DND-41 (cell line): ENCODE measurements around the gene TBC1D19.

Source experiments
- EZH2 ChIP-seq: IDR thresholded peaks from 3 replicates; pipeline ENCODE4 v1.6.1; 2012; ENCODE audit warnings: borderline replicate concordance, low read depth, mild to moderate bottlenecking, moderate library complexity, low read length, inconsistent platforms; ENCODE audit not compliant: severe bottlenecking
- TF ChIP-seq, protein P1 (sequence below): IDR thresholded peaks from 2 replicates; pipeline ENCODE4 v1.5.1; 2012; ENCODE audit warnings: borderline replicate concordance, low read length, moderate library complexity, mild to moderate bottlenecking; ENCODE audit not compliant: poor library complexity, severe bottlenecking; ENCODE audit errors: extremely low read depth

DNA sequence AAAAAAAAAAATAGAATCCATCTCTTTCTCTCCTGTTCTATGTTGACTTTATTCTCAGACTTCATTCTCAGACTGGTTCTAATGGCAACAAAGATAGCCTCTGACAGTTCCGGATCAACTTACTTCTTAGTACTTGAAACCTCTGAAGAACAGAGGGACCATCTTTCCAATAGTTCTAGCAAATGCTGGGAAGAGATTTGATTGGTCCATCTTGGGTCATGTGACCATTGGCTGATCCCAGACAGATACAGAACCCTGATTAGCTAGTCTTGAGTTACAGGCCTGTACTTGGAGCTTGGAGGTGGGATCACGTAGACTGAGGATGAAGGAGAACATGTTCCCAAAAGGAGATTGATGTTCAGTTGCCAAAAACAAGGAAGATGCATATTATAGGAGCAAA lies 209.9 kb downstream of the TBC1D19 start:
- TF ChIP-seq, protein P1, sequence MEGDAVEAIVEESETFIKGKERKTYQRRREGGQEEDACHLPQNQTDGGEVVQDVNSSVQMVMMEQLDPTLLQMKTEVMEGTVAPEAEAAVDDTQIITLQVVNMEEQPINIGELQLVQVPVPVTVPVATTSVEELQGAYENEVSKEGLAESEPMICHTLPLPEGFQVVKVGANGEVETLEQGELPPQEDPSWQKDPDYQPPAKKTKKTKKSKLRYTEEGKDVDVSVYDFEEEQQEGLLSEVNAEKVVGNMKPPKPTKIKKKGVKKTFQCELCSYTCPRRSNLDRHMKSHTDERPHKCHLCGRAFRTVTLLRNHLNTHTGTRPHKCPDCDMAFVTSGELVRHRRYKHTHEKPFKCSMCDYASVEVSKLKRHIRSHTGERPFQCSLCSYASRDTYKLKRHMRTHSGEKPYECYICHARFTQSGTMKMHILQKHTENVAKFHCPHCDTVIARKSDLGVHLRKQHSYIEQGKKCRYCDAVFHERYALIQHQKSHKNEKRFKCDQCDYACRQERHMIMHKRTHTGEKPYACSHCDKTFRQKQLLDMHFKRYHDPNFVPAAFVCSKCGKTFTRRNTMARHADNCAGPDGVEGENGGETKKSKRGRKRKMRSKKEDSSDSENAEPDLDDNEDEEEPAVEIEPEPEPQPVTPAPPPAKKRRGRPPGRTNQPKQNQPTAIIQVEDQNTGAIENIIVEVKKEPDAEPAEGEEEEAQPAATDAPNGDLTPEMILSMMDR: no peak
- TF ChIP-seq EZH2: no peak
